DOHH2 (cell line): ENCODE data around the gene TMEM109.

ENCODE experiments used
- H3F3A ChIP-seq: fragments of 200-600 bp; sonication (generic), shearing (Covaris generic); 2 replicates; pipeline ENCODE4 v1.6.0; 2016; ENCODE audit warnings: antibody characterized with exemption, mild to moderate bottlenecking; ENCODE audit not compliant: control insufficient read depth, insufficient read depth
- H3K27ac ChIP-seq: fragments of 200-600 bp; sonication (generic); 2 replicates; pipeline ENCODE4 v1.5.1; 2014; ENCODE audit warnings: low read depth, mild to moderate bottlenecking, low read length, moderate library complexity
- H3K27me3 ChIP-seq: fragments of 200-600 bp; sonication (generic); 2 replicates; pipeline ENCODE4 v1.6.1; 2014; ENCODE audit warnings: mild to moderate bottlenecking, low read length, mixed read lengths; ENCODE audit not compliant: control insufficient read depth
- H3K36me3 ChIP-seq: fragments of 200-600 bp; sonication (generic); 2 replicates; pipeline ENCODE4 v1.6.1; 2014; ENCODE audit warnings: mild to moderate bottlenecking, low read length, moderate library complexity, mixed read lengths; ENCODE audit not compliant: control insufficient read depth
- H3K4me1 ChIP-seq: fragments of 200-600 bp; sonication (generic); 2 replicates; pipeline ENCODE4 v1.6.1; 2014; ENCODE audit warnings: mild to moderate bottlenecking, low read length, mixed read lengths; ENCODE audit not compliant: control insufficient read depth
- H3K4me2 ChIP-seq: fragments of 200-600 bp; sonication (generic); 2 replicates; pipeline ENCODE4 v1.6.0; 2014; ENCODE audit warnings: mild to moderate bottlenecking, low read length, moderate library complexity
- H3K4me3 ChIP-seq: fragments of 200-600 bp; sonication (generic); 2 replicates; pipeline ENCODE4 v1.5.1; 2014; ENCODE audit warnings: mild to moderate bottlenecking, low read length, mixed read lengths
- H3K79me2 ChIP-seq: fragments of 200-600 bp; sonication (generic); 2 replicates; pipeline ENCODE4 v1.6.1; 2014; ENCODE audit warnings: mild to moderate bottlenecking, low read length, mixed read lengths; ENCODE audit not compliant: control insufficient read depth
- H3K9me2 ChIP-seq: fragments of 200-600 bp; sonication (generic); replicated peaks from 2 replicates; pipeline ENCODE4 v1.6.1; 2014; ENCODE audit warnings: mild to moderate bottlenecking, low read length, mixed read lengths; ENCODE audit not compliant: control insufficient read depth
- H3K9me3 ChIP-seq: fragments of 200-600 bp; sonication (generic); 2 replicates; pipeline ENCODE4 v1.6.1; 2014; ENCODE audit warnings: antibody characterized with exemption, low read length, mixed read lengths; ENCODE audit not compliant: control insufficient read depth, insufficient read depth
- H4K20me1 ChIP-seq: fragments of 200-600 bp; sonication (generic); 2 replicates; pipeline ENCODE4 v1.6.0; 2014; ENCODE audit warnings: low read depth, mild to moderate bottlenecking, antibody characterized with exemption, low read length, moderate library complexity; ENCODE audit not compliant: control insufficient read depth, insufficient read depth
- EZH2phosphoT487 ChIP-seq: fragments of 200-600 bp; sonication (generic); IDR thresholded peaks from 2 replicates; pipeline ENCODE4 v1.6.1; 2017; ENCODE audit warnings: borderline replicate concordance, mild to moderate bottlenecking, antibody characterized with exemption, low read length, moderate library complexity, mixed read lengths
- TF ChIP-seq, protein P1 (sequence below): fragments of 200-600 bp; sonication (generic); IDR thresholded peaks from one replicate; pipeline ENCODE4 v1.5.1; 2014; ENCODE audit warnings: antibody characterized with exemption, mild to moderate bottlenecking, low read depth, low read length; ENCODE audit not compliant: poor library complexity, severe bottlenecking

The TMEM109 gene

DNA sequence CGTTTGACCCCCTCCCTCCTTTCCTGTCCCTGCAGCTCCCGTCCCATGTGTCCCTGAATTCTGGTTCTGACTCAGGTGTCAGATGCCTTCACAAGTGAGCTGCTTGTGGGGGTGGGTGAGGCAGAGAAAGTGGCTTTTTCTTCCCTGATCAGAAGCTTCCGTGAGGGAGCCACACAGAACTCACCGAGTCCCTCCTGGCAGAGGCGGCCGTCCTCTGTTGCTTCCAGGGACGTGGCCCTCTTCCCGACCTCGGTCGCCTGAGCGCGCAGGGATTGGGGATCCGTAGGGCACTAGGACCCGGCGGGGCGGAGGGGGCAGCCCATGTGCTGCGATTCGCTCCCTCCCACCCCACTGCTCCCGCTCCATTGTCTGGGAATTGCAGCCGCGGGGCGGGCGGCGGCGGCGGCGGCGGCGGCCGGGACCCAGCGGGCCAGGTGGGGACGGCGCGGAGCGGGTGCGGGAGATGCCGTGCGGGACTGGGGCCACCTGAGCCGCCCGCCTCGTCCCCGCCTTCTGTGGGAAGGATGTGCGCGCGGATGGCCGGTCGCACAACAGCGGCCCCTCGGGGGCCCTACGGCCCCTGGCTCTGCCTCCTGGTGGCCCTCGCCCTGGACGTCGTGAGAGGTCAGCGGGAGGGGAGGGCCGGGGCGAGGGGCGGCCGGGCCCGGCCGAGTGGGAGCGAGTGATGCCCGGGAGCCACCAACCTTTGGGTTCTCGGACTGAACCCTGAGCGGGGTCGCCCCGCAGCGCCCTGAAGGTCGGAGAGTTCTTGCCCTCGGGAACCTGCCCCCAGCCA is 10.3 kb downstream of the TMEM109 start, which contains the start of gene TMEM132A:
TSS of gene TMEM132A (plus strand) at position 351 of the 796 bp plus-strand sequence. CDS start at position 525, 174 bp downstream.
- H3K27me3 ChIP-seq = peaks cover 7% of the 10 kb centered on the region
- peak within 1 kb of the TSS; percentile 82 for H3K4me2 ChIP-seq
- H3K79me2 ChIP-seq = peaks cover 6% of the 10 kb centered on the region
- peaks cover 27% of the 10 kb centered on the region for H3K4me1 ChIP-seq
- H3K9me2 ChIP-seq = no peaks in the 10 kb centered on the region
- peaks cover 39% of the 10 kb centered on the region for H3K36me3 ChIP-seq
- no peak within 1 kb of the TSS for H3K27ac ChIP-seq
- TF ChIP-seq, protein P1, sequence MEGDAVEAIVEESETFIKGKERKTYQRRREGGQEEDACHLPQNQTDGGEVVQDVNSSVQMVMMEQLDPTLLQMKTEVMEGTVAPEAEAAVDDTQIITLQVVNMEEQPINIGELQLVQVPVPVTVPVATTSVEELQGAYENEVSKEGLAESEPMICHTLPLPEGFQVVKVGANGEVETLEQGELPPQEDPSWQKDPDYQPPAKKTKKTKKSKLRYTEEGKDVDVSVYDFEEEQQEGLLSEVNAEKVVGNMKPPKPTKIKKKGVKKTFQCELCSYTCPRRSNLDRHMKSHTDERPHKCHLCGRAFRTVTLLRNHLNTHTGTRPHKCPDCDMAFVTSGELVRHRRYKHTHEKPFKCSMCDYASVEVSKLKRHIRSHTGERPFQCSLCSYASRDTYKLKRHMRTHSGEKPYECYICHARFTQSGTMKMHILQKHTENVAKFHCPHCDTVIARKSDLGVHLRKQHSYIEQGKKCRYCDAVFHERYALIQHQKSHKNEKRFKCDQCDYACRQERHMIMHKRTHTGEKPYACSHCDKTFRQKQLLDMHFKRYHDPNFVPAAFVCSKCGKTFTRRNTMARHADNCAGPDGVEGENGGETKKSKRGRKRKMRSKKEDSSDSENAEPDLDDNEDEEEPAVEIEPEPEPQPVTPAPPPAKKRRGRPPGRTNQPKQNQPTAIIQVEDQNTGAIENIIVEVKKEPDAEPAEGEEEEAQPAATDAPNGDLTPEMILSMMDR = no peak
- H4K20me1 ChIP-seq = no peaks in the 10 kb centered on the region
- peak within 1 kb of the TSS; percentile 76 for H3K4me3 ChIP-seq
- H3F3A ChIP-seq = peaks cover 3% of the 10 kb centered on the region; the same call in 1 of the 2 replicates
- no peaks in the 10 kb centered on the region for H3K9me3 ChIP-seq

DNA sequence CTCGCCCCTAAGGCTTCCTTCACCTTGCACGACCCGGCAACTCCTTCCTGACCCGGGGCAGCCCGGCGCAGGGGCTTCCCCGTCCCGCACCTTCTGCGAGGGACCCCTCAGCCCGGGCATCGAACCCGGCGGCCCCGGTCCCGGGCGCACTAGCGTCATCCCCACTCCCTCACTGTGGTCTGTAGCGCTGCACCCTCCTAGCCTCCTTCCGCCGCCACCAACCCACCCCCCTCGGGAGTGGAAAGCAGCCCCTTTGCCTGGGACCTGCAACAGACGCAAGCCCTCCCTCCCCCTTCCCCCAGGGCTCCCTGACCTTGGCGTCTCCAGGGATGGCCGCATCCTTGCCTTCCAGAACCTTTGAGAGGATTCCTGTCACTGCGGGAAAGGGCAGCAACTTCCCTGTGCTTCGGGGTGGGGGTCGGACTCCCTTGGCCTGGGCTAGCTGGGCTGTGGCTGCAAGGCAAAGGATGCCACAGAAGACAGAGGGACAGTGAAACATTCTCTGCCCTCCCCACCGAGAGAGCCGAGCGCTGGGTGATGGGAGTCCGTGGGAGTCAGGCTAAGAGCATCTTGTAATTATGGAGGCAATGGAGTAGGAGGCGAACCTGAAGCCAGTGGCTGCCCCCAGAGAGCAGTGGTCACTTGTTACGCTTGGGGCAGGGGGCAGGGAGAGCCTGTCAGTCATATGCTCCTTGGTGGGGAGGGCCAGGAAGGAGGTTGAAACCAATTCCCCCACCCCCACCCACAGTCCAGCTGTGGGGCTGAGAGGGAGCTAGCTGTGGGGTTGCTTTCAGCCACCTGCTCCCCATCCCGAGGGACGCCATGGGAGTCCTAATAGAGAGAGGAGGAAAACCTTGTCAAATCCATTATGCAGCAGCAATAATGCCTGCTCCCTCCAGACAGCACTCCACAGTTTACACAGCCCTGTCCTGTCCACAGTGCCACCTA is 11.2 kb downstream of the TMEM109 start:
- H3K27ac ChIP-seq = no peak overlapping the region
- H3K4me2 ChIP-seq = peak overlapping the region; percentile 82

DNA sequence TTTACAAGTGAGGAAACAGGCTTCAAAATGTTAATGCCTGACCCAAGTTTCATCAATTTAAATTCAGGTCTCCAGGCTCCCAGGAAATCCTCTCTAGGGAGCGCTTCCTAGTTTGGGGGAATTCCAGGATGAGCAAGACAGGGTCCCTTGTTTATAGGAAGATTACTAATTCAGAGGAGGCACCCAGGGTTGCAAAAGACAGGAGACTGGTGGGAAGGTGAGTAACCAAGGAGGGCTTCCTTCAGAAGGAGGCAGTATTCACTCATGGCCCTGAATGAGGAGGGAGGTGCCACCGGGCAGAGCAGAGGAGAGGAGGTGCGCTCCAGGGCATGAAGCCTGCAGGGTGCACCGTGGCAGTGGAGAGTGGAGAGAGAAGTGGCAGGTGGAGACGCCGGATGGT is 11.9 kb downstream of the TMEM109 start:
- no peaks in the 10 kb centered on the region for H3K79me2 ChIP-seq
- no peaks in the 10 kb centered on the region for H3K9me3 ChIP-seq
- peaks cover 5% of the 10 kb centered on the region for H3F3A ChIP-seq
- peaks cover 23% of the 10 kb centered on the region for H3K36me3 ChIP-seq
- peaks cover 26% of the 10 kb centered on the region for H3K4me1 ChIP-seq
- no peaks in the 10 kb centered on the region for H4K20me1 ChIP-seq
- H3K4me3 ChIP-seq = no peak overlapping the region; the same call in 1 of the 2 replicates
- peak overlapping the region; percentile 82 for H3K4me2 ChIP-seq
- no peak overlapping the region for H3K27ac ChIP-seq
- no peaks in the 10 kb centered on the region for H3K9me2 ChIP-seq
- peaks cover 7% of the 10 kb centered on the region for H3K27me3 ChIP-seq
- no peak for TF ChIP-seq EZH2phosphoT487
- TF ChIP-seq, protein P1 = no peak

More for the DNA sequence above, 11.2 kb downstream of the TMEM109 start:
- no peak for TF ChIP-seq EZH2phosphoT487
- TF ChIP-seq, protein P1 = no peak
- H3K27me3 ChIP-seq = peaks cover 7% of the 10 kb centered on the region
- peaks cover 24% of the 10 kb centered on the region for H3K4me1 ChIP-seq
- H3K4me3 ChIP-seq = peak overlapping the region; percentile 76
- H4K20me1 ChIP-seq = no peaks in the 10 kb centered on the region
- peaks cover 30% of the 10 kb centered on the region for H3K36me3 ChIP-seq
- no peaks in the 10 kb centered on the region for H3K79me2 ChIP-seq
- no peaks in the 10 kb centered on the region for H3K9me2 ChIP-seq
- H3K9me3 ChIP-seq = no peaks in the 10 kb centered on the region
- H3F3A ChIP-seq = peaks cover 3% of the 10 kb centered on the region; the same call in 1 of the 2 replicates
